GM18951 (cell line): ENCODE results near the gene B3GAT3.
"Not testable (repeated sequence)": the region's sequence is repeated elsewhere in the genome, so short reads cannot be mapped to it uniquely, and the experiment has no call there.

Experiments
- POLR2A ChIP-seq: IDR thresholded peaks from 4 replicates; pipeline ENCODE4 v1.6.1; 2011; ENCODE audit warnings: mild to moderate bottlenecking; ENCODE audit not compliant: insufficient read length, insufficient read depth; ENCODE audit errors: extremely low read depth
- in situ Hi-C: fragments of 300-500 bp; cut with MboI; formaldehyde crosslinking; loops from one replicate; pipeline ENCODE4 v1.12.0; 2022; ENCODE audit warnings: low sequenced_read_pairs, mixed read lengths, inconsistent platforms; ENCODE audit not compliant: unreplicated experiment

Gene B3GAT3

DNA sequence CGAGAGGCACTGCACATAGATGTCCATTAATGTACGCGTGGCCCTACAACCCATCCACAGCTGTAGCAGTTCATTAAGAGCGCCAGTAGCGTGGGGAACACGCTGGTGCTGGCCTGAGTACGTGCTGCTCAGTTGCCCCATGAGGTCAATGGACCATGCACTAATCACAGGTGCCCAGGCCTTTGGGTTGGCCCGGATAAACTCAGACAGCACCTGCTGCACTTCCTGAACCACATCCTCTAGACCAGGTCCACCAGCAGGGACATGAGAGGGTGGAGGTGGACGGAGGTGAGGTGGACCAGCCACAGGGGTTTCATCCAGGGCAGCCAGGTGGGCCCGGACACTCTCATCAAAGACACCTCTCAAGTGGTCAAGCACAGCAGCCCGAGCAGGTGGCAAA lies 27.7 kb upstream of the B3GAT3 start:
- TF ChIP-seq POLR2A: no peak
- in situ Hi-C loops: no loop called here

DNA sequence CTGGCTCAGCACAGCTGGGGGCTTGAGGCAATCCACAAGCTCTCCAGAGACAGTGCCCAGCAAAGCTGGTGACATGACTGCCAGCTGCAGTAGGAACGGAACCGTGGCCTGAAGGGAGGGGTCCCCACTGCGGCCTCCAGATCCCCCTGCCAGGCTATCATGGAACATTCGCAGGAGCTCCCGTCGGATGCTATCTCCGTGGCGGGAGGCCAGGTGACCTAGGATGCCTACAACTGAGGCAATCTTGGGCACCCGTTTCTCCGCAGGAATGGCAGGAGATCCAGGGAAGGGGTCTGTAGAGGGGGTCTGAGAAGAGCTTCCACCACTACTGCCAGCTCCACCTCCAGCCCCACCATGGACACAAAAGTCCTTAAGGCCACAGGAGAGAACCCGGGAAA lies 27.2 kb upstream of the B3GAT3 start:
- TF ChIP-seq POLR2A: no peak
- in situ Hi-C loops: no loop called here

DNA sequence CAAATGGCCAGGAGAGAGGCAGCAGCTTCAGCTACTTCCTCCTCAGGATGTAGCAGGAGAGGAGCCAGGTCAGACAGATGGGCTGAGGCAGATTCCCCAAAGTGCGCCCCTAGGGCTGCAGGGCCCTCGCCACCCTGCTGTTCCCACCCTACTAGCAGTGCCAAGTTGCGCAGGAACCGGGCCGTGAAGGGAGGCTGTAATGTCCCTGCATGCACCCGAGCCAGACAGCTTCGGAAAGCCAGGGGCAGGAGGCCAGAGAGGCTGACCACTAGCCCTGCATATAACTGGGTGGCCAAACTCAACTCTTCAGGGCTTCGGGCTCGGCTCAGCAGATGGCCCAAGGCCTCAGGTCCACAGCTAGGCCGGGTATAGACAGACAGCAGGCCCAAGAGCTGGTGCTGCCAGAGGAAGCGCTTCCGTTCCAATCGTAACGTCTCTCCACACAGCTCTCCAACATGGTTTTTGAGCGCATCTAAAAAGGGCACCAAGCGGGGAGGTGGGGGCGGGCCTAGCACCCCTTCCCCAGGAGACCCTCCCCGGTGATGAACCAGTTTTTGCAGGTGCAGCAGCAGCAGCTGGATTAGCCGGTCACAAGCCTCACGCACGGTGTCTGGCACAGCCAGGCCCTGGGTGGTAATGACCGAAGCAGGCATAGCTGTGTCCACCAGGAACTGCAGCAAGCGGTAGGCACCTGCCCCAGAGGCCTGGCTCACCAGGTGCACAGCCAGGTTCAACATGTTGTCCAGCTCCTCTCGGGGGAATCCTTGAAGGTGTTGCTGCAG lies 26.6 kb upstream of the B3GAT3 start:
- no peak for TF ChIP-seq POLR2A
- in situ Hi-C loops: no loop called here

DNA sequence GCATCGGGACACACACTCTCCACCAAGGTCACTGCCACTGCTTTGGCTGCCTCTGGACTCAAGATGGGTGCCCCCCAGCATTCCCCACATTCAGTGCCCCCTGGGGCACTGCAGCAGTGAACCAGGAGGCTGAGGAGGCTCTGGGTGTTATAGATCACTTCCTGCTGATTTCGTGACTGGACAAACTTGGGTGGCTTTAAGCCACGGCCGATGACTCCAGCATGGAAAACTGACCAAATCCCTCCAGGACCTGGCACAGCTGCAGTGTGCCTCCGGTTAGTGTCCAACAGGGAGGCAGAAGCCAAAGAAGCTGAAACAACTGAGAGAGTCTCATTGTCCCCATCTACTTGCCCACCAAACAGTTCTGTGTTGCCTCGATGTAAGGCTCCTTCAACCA lies 25.8 kb upstream of the B3GAT3 start:
- in situ Hi-C loops: no loop called here
- no peak for TF ChIP-seq POLR2A

DNA sequence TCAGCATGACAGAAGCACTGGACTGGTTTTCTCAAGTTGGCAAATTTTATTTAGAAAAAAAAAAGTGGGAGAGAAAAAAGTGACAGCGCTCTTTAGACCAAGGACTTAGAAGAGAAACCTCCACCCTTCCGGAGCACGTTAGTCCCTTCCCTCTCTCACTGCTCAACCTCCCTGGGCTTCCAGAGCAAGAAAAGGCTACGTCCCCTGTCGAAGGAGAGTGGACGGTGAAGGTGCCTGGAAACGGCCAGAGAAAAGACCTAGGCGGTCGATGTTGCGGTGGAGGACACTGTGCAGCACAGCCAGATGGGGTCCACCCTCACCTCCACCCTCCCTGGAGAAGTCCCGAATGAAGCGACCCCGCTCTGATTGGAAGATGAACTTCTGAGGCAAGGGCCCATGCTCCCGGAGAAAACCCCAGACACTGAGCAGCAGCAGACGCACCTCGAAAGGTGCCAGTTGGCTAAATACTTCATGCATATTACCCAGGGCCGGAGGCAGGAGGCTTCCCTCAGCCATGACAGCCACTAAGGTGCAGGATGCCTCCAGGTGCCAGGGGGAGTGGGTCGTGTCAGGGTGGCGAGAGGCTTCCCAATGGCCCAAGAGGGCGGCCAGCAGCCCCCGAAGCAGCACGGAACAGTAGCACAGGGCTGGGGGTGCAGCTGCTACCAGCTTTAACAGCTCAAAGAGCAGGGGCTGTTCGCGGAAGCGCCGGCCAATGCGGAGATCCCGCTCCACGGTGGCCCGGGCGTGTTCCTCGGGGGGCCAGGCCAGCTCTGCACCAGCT lies 25.2 kb upstream of the B3GAT3 start:
- in situ Hi-C loops: no loop called here

DNA sequence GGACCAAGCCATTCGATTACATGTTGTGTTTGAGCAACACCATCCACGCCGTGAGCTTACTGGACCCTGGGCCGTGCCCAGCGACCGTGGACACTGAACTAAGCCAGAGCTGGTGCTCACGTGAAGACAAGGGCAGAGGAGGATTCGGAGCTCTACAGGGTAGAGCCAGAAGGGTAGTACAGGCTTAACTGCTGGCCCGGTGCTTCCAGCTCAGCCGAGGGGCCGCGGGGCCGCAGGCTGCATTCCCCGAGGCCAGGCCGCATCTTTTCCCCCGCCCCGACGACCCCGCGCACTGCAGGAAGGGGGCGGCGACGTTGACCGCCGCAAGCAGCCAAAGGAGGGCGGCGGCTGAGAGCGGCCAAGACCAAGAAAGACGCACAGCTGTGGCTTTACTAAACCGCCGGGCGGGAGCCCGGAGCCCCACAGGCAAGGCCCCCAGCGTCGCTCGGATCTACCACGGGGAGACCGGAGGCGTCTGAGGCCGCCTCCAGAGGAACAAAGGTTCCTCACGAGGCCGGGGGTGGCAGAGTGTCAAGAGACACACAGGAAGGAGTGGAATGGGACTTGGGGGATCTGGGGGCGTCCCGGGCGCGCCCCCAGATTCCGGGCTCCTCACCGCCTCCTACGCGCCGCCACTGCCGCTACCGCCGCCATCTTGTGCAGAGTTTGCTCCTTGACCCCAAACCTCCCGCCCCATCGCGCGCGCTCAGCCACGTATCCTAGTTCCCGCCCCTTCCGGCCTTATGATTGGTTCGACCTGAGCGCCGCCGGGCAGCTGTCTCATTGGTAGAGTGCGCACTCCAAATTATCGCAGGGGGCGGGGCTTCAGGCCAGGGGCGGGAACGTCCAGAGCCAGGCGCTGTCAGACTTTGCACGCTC lies 24.4 kb upstream of the B3GAT3 start, which contains the start of gene GANAB:
TSS of gene GANAB (minus strand) at position 668 of the 879 bp plus-strand sequence. CDS start at position 654, 14 bp downstream.
- in situ Hi-C loops: no loop called here
- TF ChIP-seq POLR2A: peak; percentile 95

More for the DNA sequence above, 25.2 kb upstream of the B3GAT3 start:
- no peak for TF ChIP-seq POLR2A

DNA sequence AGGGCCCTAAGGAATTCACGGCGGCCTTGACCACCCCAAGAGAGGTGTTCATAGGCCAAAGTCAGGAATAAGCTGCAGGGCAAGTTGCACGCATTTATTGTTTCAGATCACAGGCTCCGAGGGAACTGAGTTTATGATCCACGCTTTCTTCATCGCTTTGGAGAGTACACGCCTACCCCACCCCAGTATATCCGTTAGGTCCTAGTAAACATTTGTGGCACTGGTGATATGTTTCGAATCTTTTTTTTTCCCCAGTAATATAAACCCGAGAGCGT lies 23.8 kb upstream of the B3GAT3 start:
- in situ Hi-C loops: no loop called here

DNA sequence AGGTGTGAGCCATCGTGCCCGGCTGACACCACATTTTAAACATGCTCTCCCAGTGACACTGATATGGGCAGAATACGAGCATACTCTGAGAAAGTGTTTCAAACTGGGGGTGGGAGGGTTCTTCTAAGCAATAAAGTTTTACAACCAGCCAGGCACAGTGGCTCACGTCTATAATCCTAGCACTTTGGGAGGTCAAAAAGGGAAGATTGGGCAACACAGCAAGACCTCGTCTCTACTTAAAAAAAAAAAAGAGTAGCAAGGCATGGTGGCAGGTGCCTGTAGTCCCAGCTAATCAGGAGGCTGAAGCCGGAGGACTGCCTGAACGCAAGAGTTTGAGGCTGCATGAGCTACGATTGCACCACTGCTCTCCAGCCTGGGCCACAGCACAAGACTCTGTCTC lies 22.4 kb upstream of the B3GAT3 start:
- in situ Hi-C loops: no loop called here
- TF ChIP-seq POLR2A: no peak

More for the DNA sequence above, 23.8 kb upstream of the B3GAT3 start:
- no peak for TF ChIP-seq POLR2A

DNA sequence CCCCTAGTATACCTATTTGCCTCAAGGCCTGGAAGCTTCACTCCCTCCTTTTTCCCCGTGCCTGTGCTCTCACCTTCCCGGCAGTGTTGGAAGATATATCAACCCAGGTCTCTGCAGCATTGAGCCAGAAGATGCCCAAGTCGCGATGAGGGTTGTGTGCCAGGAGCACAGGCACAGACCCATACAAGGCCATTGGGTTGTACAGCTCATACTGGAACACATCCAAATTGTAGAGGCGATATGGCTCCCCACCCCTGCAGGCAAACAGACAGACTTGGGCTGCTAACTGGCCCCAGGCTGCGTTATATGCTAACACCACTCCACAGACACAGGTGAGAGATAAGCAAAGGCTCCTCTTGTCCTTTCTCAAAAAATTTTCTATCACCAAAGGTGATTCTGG lies 10.7 kb upstream of the B3GAT3 start:
- no peak for TF ChIP-seq POLR2A
- in situ Hi-C loops: no loop called here

DNA sequence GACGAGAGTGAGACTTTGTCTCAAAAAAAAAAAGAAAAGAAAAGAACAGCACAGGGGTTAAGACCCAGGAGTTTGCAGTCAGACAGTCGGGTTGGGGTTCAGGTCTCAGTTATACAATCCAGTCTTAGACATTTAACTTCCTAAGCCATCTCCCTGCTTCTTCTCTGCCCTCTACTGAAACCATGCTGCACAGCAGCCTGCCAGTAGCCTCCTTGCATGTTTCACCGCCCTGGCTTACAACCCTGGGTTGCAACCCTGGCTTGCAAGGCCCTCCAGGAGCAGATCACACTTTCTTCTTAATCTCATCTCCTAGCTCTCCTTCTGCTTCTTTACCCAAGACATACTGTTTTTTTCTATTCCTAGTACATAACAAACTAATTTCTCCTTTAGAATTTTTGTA lies 5.9 kb upstream of the B3GAT3 start:
- no peak for TF ChIP-seq POLR2A
- in situ Hi-C loops: no loop called here

DNA sequence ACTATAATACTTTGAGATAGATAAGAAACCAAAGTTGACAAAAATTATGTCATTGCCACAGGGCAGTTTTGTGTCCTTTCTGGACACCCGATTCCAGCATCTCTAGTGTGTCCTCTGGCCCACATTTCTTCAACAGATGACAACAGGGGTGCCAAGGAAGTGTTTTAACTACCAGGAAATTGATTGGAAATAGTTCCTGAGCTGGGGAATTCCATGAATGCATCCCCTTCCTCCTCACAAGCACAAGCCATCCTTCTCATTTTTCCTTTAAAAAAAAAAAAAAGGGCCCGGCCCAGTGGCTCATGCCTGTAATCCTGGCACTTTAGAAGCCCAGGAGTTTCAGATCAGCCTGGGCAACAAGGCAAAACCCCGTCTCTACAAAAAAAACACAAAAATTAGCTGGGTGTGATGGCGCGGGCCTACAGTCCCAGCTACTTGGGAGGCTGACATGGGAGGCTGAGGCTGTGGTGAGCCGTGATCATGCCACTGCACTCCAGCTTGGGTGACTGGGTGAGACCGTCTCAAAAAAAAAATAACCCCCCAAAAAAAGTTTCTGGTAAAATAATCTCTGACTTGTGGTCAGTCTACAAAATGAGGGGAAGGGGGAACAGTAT lies 797 bp upstream of the B3GAT3 start:
- TF ChIP-seq POLR2A: no peak
- in situ Hi-C loops: no loop called here

DNA sequence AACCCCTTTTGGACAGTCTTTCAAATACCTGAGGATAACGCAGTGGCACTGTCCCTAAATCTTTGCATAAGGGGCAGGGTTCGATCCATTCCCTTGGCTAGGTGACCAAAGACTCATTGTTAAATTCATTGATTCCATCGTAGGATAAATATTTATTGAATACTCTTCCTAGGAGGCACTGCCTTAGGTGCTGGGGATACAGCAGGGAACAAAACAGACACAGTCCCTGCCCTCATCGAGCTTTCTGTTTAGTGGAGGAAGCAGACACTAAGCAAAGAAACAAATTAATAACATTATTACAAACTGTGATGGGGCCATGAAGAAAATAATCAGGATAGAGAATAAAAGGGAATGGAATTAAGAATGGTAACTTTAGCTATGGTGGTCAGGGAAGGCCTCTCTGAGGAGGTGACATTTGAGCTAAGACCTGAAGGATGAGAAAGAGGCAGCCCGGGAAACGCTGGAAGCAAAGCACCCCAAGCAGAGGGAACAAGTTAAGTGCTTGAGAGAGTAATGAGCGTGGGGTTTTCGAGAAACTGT lies 689 bp downstream of the B3GAT3 start:
- no peak for TF ChIP-seq POLR2A
- in situ Hi-C loops: no loop called here

DNA sequence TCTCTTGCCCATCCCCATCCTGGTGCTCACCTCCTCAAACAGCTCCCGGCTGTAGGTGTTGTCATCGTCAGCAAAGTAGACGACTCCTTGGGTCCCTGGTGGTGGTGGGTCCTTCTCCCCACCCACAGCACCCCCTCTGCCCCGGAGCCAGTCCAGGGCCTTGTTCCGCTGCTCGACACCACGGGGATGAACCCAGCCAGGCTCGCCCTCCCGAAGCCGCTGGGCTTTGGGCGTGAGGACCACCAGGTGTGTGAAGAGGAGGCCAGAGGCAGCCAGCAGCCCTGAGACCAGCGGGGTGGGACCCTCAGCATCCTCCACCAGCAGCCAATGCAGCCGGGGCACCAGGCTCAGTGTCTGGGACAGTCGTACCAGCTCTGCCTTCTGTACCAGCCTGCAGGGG lies 4.8 kb downstream of the B3GAT3 start:
- in situ Hi-C loops: not testable (repeated sequence)
